ENCODE results near the gene MVB12B. TPM values are rescaled to one million over a fixed set of nuclear protein-coding genes. Genes with fewer than 3 reads are reported as not detected.

Gene MVB12B
- total RNA-seq, 1 experiment from 2014 or later = 5.8 TPM

DNA sequence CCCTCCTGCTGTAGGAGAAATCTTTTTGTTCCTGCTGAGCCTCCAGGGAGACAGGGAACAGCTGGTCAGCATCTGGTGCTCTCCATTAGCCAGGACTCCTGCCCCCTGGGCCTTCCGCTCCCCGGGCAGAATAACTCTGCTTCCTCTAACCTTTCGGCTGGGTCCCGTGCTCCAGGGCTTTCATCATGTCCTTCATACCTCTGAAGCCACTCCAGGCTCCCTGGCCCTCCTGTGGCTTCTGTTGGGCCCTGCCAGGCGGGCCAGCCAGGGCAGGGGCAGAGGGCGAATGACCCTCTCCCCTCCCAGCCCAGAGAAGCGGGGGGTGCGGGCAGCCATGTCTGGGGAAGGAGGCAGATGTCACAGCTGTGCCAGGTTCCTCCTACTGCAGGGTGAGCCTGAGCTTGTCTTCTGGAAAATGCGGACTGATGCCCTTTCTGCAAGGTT, 205.4 kb downstream of the MVB12B start:
- no peak overlapping the region for H3K56ac ChIP-seq (ENCODE audit: insufficient read length, low read depth, low read length)
- no peaks in the 10 kb centered on the region for H4K20me1 ChIP-seq (ENCODE audit: control insufficient read depth, insufficient read depth, insufficient read length)
- H2BK5ac ChIP-seq (ENCODE audit: insufficient read length, low read length) = no peak overlapping the region
- peaks cover 3% of the 10 kb centered on the region; the same call in 1 of the 2 replicates for H3K4me1 ChIP-seq (ENCODE audit: insufficient read depth, low read length)
- Mint-ChIP-seq H3K9me3 (no peaks in the 10 kb centered on the region; a peak in 1 of 5 replicates), H3K4me1 (peaks cover 68 to 80% of the 10 kb centered on the region in 2 experiments), H3K4me3 (no peak overlapping the region), H3K36me3 (ENCODE audit: insufficient read depth in 1 of 3, low read depth in 3 of 3) (no peaks in the 10 kb centered on the region; a peak in 1 of 7 replicates), H3K27me3 (ENCODE audit: low read depth) (peaks cover 37% of the 10 kb centered on the region), H3K27ac (no peak overlapping the region)
- DNase-seq = peak; percentile 25
- H3K9me3 ChIP-seq (ENCODE audit: control insufficient read depth, low read depth, low read length) = no peaks in the 10 kb centered on the region
- H2BK120ac ChIP-seq (ENCODE audit: low read depth, low read length, poor library complexity, severe bottlenecking) = no peak overlapping the region
- TF ChIP-seq, protein P1, sequence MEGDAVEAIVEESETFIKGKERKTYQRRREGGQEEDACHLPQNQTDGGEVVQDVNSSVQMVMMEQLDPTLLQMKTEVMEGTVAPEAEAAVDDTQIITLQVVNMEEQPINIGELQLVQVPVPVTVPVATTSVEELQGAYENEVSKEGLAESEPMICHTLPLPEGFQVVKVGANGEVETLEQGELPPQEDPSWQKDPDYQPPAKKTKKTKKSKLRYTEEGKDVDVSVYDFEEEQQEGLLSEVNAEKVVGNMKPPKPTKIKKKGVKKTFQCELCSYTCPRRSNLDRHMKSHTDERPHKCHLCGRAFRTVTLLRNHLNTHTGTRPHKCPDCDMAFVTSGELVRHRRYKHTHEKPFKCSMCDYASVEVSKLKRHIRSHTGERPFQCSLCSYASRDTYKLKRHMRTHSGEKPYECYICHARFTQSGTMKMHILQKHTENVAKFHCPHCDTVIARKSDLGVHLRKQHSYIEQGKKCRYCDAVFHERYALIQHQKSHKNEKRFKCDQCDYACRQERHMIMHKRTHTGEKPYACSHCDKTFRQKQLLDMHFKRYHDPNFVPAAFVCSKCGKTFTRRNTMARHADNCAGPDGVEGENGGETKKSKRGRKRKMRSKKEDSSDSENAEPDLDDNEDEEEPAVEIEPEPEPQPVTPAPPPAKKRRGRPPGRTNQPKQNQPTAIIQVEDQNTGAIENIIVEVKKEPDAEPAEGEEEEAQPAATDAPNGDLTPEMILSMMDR (conservative IDR thresholded peaks at IDR 0.05) = no peak
- no peak overlapping the region for H2BK20ac ChIP-seq (ENCODE audit: low read depth, low read length, poor library complexity, severe bottlenecking)
- no peak overlapping the region for H2BK15ac ChIP-seq (ENCODE audit: low read depth, low read length)
- H4K8ac ChIP-seq (replicated peaks; ENCODE audit: insufficient read length, low read depth, low read length) = no peak overlapping the region
- no peak overlapping the region for H3K14ac ChIP-seq (ENCODE audit: insufficient read depth, low read length)
- H3K27me3 ChIP-seq (ENCODE audit: insufficient read depth, low read length) = no peaks in the 10 kb centered on the region; the same call in 1 of the 2 replicates
- no peak overlapping the region for H3K4ac ChIP-seq (ENCODE audit: low read depth, low read length)
- H2BK12ac ChIP-seq (ENCODE audit: insufficient read length, low read depth, low read length) = no peak overlapping the region
- no peak overlapping the region for H2AK5ac ChIP-seq (ENCODE audit: insufficient read length, low read length)
- no peaks in the 10 kb centered on the region for H3K79me2 ChIP-seq (ENCODE audit: insufficient read depth, low read length)
- H3K4me2 ChIP-seq (ENCODE audit: insufficient read depth, insufficient read length, low read length) = no peak overlapping the region
- no peak overlapping the region for H3T11ph ChIP-seq (ENCODE audit: low read length)
- no peaks in the 10 kb centered on the region for H3K23me2 ChIP-seq (ENCODE audit: insufficient read length, low read depth, low read length, poor library complexity, severe bottlenecking)
- H4K91ac ChIP-seq (ENCODE audit: insufficient read length, low read depth, low read length) = no peak overlapping the region
- WGBS (ENCODE audit: extremely low coverage, insufficient read length, low lambda C conversion rate) = no CpG with 5 or more reads among the region's 9 CpGs
- H3K9ac ChIP-seq (ENCODE audit: extremely low read depth, insufficient read length, low read length) = no peak overlapping the region
- no peak overlapping the region for H3K18ac ChIP-seq (ENCODE audit: insufficient read length, low read depth, low read length)
- no peak overlapping the region for H3K27ac ChIP-seq (ENCODE audit: insufficient read length, low read depth, low read length)
- no peak overlapping the region for H2AFZ ChIP-seq (ENCODE audit: low read length)
- H3K23ac ChIP-seq (ENCODE audit: insufficient read length, low read depth, low read length) = no peak overlapping the region
- no peak overlapping the region for H4K5ac ChIP-seq (ENCODE audit: insufficient read length, low read depth, low read length)
- H3K79me1 ChIP-seq (ENCODE audit: insufficient read depth, low read depth, low read length, poor library complexity, severe bottlenecking) = no peaks in the 10 kb centered on the region
